ENCODE measurements around the gene NMB.

DNA sequence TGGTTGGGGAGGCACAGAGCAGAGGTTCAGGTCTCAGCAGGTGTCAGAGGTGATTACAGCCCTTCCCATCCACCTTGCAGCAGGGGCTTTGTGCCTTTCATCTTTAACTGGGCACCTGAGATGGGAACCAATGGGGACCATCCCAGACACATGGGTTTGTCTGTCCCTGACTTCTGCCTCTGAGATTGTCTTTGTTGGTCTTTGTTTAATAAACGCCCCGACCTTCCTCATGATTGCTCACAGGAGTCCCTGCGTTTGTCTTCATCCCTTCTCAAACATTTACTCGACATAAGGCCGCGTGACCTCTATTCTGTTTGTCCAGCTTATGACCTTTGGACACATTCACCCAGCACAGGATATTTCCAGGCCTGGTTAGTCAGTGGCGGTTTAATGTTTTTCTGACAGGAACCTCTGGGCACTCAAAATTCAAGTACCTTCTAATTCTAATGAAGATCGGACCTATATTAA is 51.3 kb downstream of the NMB start:
- TF ChIP-seq POLR2A (IDR thresholded peaks at IDR 0.05): no peak
- TF ChIP-seq, protein P1, sequence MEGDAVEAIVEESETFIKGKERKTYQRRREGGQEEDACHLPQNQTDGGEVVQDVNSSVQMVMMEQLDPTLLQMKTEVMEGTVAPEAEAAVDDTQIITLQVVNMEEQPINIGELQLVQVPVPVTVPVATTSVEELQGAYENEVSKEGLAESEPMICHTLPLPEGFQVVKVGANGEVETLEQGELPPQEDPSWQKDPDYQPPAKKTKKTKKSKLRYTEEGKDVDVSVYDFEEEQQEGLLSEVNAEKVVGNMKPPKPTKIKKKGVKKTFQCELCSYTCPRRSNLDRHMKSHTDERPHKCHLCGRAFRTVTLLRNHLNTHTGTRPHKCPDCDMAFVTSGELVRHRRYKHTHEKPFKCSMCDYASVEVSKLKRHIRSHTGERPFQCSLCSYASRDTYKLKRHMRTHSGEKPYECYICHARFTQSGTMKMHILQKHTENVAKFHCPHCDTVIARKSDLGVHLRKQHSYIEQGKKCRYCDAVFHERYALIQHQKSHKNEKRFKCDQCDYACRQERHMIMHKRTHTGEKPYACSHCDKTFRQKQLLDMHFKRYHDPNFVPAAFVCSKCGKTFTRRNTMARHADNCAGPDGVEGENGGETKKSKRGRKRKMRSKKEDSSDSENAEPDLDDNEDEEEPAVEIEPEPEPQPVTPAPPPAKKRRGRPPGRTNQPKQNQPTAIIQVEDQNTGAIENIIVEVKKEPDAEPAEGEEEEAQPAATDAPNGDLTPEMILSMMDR (IDR thresholded peaks at IDR 0.05): no peak
